Hindlimb muscle (tissue), 1 donor: Measurements from ENCODE around the gene AUTS2. TPM values are rescaled to one million over a fixed set of nuclear protein-coding genes. Genes with fewer than 3 reads are reported as not detected.
A peak's percentile ranks its signal among the peaks of the same experiment; 100 is the strongest.

Experiments used
- DNase-seq: peaks from one replicate; pipeline ENCODE4 v3.0.0-alpha.2; 2013
- polyA plus RNA-seq: library from polyadenylated mRNA; unstranded; fragments of 120-200 nt; gene quantifications from one replicate; pipeline ENCODE4 v1.2.1, GENCODE V29; 2013; ENCODE audit not compliant: insufficient read length

Gene AUTS2
- polyA plus RNA-seq, 1 donor: 80.5 TPM

- DNase-seq: no peak
Measured at GRCh38 chr7:70566671-70567070, 968.4 kb downstream of the AUTS2 start.

DNA sequence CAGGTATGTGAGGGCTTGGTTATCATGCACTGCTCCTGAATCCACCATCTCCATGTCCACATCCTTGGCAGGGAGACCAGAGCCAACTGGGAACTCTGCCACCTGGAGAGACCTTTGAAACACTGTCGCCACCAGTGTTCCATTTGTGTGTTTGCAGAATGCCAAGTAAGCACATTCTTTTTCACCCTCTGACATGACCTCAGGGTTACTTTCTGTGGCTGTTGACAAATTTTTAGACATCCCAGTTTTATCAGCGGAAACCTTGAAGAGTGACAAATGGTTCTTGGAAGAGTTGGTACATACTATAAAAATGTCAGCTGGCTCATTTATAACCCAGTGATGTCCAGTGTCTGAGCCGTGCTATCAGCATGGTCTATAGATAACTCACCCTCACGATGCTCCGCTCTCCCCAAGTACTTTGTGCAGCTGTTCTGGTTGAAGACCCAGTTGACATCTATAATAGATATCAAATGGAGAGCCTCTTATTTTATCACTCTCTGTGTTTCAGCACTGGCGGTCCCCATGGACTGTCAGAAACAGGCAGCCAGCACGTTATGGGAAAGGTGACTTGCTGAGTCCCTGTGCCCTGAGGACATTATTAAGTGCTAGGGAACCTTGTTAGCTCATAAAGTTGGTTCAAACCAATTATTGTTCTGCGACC lies 970.5 kb downstream of the AUTS2 start:
- no peak for DNase-seq

GRCh38 chr7:70569335-70569819 lies 971.1 kb downstream of the AUTS2 start:
- no peak for DNase-seq

- DNase-seq: no peak
Measured at GRCh38 chr7:70570029-70570428, 971.8 kb downstream of the AUTS2 start.

- no peak for DNase-seq
Measured at GRCh38 chr7:70570961-70571360, 972.7 kb downstream of the AUTS2 start.

- DNase-seq: peak; percentile 76
Measured at GRCh38 chr7:70571403-70571934, 973.2 kb downstream of the AUTS2 start.

- DNase-seq: no peak
Measured at GRCh38 chr7:70571961-70572360, 973.7 kb downstream of the AUTS2 start.

DNA sequence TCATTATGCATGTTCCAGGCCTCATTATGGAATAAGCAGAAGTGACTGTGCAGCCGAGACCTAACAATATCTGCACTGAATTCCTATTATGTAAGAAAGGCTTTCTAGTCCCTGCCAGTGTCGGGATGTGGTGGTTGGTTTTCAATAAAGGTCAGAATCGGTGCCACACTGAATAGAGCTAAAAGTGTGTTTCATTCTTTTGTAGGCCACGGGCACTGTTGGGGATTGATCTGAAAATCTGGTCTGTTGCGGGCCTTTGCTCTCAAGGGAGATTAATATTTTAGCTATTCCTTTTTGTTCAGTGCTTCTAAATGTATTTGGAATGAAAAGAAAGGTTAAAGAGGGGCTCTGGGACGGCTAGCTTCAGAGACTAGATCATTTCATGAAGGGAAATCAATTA lies 974.3 kb downstream of the AUTS2 start:
- DNase-seq: no peak

DNA sequence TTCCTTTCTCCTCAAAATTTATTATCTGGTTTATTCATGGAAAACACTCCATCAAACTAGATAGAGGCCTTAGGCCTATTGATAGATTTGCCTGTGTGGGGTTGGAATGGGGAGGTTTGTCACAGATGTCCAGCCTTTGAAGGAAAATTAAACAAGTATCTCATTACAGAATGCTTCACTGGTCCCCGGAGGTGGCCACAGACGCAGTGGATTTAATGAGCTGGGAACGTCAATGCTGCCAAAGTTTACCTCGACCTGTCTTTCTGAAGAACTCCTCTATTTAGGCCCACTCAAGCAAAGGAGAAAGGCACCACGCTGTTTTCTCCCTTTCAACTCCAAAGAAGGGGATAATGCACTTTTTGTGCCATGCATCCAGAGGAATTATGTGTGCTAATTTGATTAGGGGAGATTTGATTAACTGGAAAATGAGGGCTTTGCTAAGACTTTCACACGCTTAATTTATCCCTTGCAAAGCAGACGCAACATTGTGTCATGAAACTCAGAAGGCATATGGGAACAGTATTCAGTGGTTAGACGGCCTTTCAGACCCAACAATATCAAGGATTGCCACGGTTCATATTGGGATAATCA lies 974.9 kb downstream of the AUTS2 start:
- DNase-seq: no peak

GRCh38 chr7:70573696-70574095 lies 975.4 kb downstream of the AUTS2 start:
- no peak for DNase-seq

DNA sequence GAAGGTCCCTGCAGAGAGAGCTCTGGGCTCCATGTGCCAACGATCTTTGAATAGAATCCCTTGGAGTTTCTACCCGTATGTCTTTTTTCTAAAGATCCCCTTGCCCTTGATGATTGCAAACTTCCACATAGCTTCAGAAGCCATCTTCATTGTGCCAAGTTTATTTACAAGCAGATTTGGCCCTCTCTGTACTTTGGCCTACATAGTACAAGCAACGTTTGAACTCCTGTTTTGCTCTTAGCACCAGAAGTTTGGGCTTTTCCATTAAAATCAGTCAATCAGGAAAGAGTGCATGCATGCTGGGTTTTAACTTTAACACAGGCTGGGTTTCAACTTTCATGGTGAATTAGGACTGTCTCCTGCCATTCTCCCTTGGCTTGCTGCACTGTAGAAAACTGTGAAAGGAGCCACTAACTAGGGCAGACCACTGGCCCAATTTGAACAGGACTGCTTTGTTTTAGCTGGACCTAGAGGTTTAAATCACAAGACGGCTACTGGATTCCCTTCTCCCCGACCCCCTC lies 976.1 kb downstream of the AUTS2 start:
- no peak for DNase-seq

- no peak for DNase-seq
Measured at GRCh38 chr7:70574970-70575799, 976.9 kb downstream of the AUTS2 start.

- no peak for DNase-seq
Measured at GRCh38 chr7:70577078-70577477, 978.8 kb downstream of the AUTS2 start.

DNA sequence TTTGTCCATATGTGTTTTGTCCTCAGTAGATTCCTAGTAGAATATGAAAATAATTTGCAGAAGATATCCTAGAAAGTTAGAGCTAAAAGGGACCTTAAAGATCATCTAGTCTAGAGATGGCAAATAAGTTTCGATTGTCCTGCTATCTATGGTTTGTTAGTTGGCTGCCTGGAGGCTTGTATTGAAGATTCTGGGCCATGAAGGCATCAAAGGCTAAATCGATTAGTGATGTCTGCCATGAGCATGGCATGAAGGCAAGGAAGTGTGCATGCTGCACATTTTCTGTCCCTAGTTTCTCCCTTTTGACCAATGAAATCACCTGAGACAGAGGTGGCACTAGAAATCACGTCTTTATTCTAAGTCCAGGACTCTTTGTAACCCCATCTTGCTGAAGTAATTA lies 979.9 kb downstream of the AUTS2 start:
- no peak for DNase-seq

- no peak for DNase-seq
Measured at GRCh38 chr7:70579397-70580097, 981.3 kb downstream of the AUTS2 start.

GRCh38 chr7:70580161-70580560 lies 981.9 kb downstream of the AUTS2 start:
- DNase-seq: no peak

GRCh38 chr7:70582927-70583895 lies 984.9 kb downstream of the AUTS2 start:
- DNase-seq: no peak

- DNase-seq: no peak
Measured at GRCh38 chr7:70583965-70584883, 985.9 kb downstream of the AUTS2 start.

DNA sequence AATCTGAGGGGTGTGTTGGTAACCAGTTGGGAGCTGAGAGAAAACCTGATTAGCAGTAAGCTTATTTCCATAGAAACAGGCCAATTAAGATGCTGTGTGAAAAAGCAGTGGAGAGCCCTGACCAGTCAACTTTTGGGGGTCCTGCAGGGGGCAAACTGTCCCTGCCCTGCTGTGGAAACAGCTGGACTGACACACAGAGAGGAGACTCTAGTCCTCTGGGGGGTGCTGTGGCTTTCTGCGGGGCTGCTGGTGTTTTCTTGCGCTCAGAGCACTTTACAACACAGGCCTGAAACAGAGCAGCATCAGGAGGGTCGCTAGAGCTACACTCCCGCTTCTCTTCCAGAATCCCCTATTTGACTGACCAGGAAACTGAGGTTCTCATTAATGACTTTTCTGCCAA lies 986.8 kb downstream of the AUTS2 start:
- no peak for DNase-seq

GRCh38 chr7:70586822-70587221 lies 988.5 kb downstream of the AUTS2 start:
- no peak for DNase-seq
